Activated CD4-positive, alpha-beta T cell treated with anti-CD3 and anti-CD28 coated beads for 36 hours (primary cell): ENCODE data around the gene BPIFB6. TPM values are rescaled to one million over a fixed set of nuclear protein-coding genes. Genes with fewer than 3 reads are reported as not detected.

Source experiments
- ATAC-seq: fragments of 200-7000 bp; cut with Tn5 transposase; one replicate; pipeline ENCODE4 v1.10.0; 2021; ENCODE audit warnings: mild to moderate bottlenecking, moderate library complexity
- CTCF ChIA-PET: fragments of 350-600 bp; sonication (Branson Sonifier 250); formaldehyde crosslinking; loops from one replicate; lab custom pipeline; 2021; ENCODE audit warnings: antibody characterized with exemption; lab: Charles Lee
- POLR2A ChIA-PET: fragments of 350-600 bp; sonication (Branson Sonifier 250); formaldehyde crosslinking; loops from one replicate; lab custom pipeline; 2021; ENCODE audit warnings: antibody characterized with exemption, inconsistent platforms; lab: Charles Lee
- DNase-seq: peaks from one replicate; pipeline ENCODE4 v3.0.0-alpha.2; 2020
- H3K27ac Mint-ChIP-seq: one replicate; pipeline ENCODE4 v1.8.0; 2021; ENCODE audit warnings: mixed read lengths
- H3K27me3 Mint-ChIP-seq: one replicate; pipeline ENCODE4 v1.8.0; 2021; ENCODE audit warnings: mixed read lengths
- H3K36me3 Mint-ChIP-seq: one replicate; pipeline ENCODE4 v1.8.0; 2021; ENCODE audit warnings: low read depth, mixed read lengths
- H3K4me1 Mint-ChIP-seq: one replicate; pipeline ENCODE4 v1.8.0; 2021; ENCODE audit warnings: mixed read lengths
- H3K4me3 Mint-ChIP-seq: one replicate; pipeline ENCODE4 v1.8.0; 2021; ENCODE audit warnings: mild to moderate bottlenecking, moderate library complexity, mixed read lengths
- H3K9me3 Mint-ChIP-seq: one replicate; pipeline ENCODE4 v1.8.0; 2021; ENCODE audit warnings: low read depth, mixed read lengths
- intact Hi-C, 2 experiments: fragments of 100-400 bp; cut with DNase I in 1 of 2; cut with micrococcal nuclease in 1 of 2; formaldehyde crosslinking; loops; one replicate each; pipeline versions ENCODE4 v1.14.2 to v1.15.1; 2022 to 2024; cut with DNase I, micrococcal nuclease
- total RNA-seq, 2 experiments: library from RNA; stranded (reverse); gene quantifications; one replicate each; pipeline ENCODE4 v1.2.3, GENCODE V29; 2021

The BPIFB6 gene
- total RNA-seq, 2 experiments from 2014 or later, result not detected

- POLR2A ChIA-PET, result no interaction called here
- Mint-ChIP-seq H3K4me3 (no peak overlapping the region), H3K36me3 (no peaks in the 10 kb centered on the region), H3K27me3 (no peaks in the 10 kb centered on the region), H3K9me3 (no peaks in the 10 kb centered on the region), H3K27ac (no peak overlapping the region), H3K4me1 (no peaks in the 10 kb centered on the region)
- intact Hi-C loops, result no loop called here
- no peak for ATAC-seq
- CTCF ChIA-PET, result no interaction called here
- no peak for DNase-seq
Measured at GRCh38 chr20:33026072-33026778, 5.2 kb upstream of the BPIFB6 start.

- ATAC-seq (no peak), DNase-seq (no peak)
- Mint-ChIP-seq H3K27me3 (no peaks in the 10 kb centered on the region), H3K36me3 (no peaks in the 10 kb centered on the region), H3K27ac (no peak overlapping the region), H3K4me1 (no peaks in the 10 kb centered on the region), H3K4me3 (no peak overlapping the region), H3K9me3 (no peaks in the 10 kb centered on the region)
- ChIA-PET CTCF (no interaction called here), POLR2A (no interaction called here)
- intact Hi-C loops, result no loop called here
Measured at GRCh38 chr20:33026779-33027759, 4.4 kb upstream of the BPIFB6 start.

GRCh38 chr20:33027769-33028751, 3.4 kb upstream of the BPIFB6 start:
- no peak overlapping the region for H3K27ac Mint-ChIP-seq
- no peaks in the 10 kb centered on the region for H3K27me3 Mint-ChIP-seq
- no peak for ATAC-seq
- no peak overlapping the region for H3K4me3 Mint-ChIP-seq
- no peak for DNase-seq
- CTCF ChIA-PET, result no interaction called here
- intact Hi-C loops, result no loop called here
- H3K9me3 Mint-ChIP-seq, result peaks cover under 1% of the 10 kb centered on the region
- H3K36me3 Mint-ChIP-seq, result no peaks in the 10 kb centered on the region
- no peaks in the 10 kb centered on the region for H3K4me1 Mint-ChIP-seq
- POLR2A ChIA-PET, result no interaction called here

- intact Hi-C loops, result no loop called here
- Mint-ChIP-seq H3K9me3 (peaks cover 2% of the 10 kb centered on the region), H3K27me3 (no peaks in the 10 kb centered on the region), H3K4me1 (no peaks in the 10 kb centered on the region), H3K36me3 (no peaks in the 10 kb centered on the region), H3K27ac (no peak overlapping the region), H3K4me3 (no peak overlapping the region)
- no peak for ATAC-seq
- no peak for DNase-seq
- ChIA-PET POLR2A (no interaction called here), CTCF (interaction anchor here (0.6 kb wide), 2 partner anchors 9 to 135 kb away, joined by 3 read pairs; no protein-coding TSS in a partner anchor)
Measured at GRCh38 chr20:33028875-33029274, 2.6 kb upstream of the BPIFB6 start.

GRCh38 chr20:33030076-33030475, 1.4 kb upstream of the BPIFB6 start:
- intact Hi-C loops, result no loop called here
- ATAC-seq, result no peak
- CTCF ChIA-PET, result interaction anchor here (0.9 kb wide), 1 partner anchor 14 kb away, joined by 3 read pairs; no protein-coding TSS in a partner anchor

GRCh38 chr20:33030569-33030968, 879 bp upstream of the BPIFB6 start:
- ATAC-seq, result no peak

More at GRCh38 chr20:33030076-33030475, 1.4 kb upstream of the BPIFB6 start:
- Mint-ChIP-seq H3K4me3 (no peak overlapping the region), H3K4me1 (no peaks in the 10 kb centered on the region), H3K27ac (no peak overlapping the region), H3K36me3 (no peaks in the 10 kb centered on the region), H3K27me3 (no peaks in the 10 kb centered on the region), H3K9me3 (peaks cover 2% of the 10 kb centered on the region)
- no peak for DNase-seq
- POLR2A ChIA-PET, result no interaction called here

GRCh38 chr20:33032555-33032954, 1.1 kb downstream of the BPIFB6 start:
- no peak overlapping the region for H3K4me3 Mint-ChIP-seq
- no peaks in the 10 kb centered on the region for H3K36me3 Mint-ChIP-seq
- POLR2A ChIA-PET, result no interaction called here
- H3K4me1 Mint-ChIP-seq, result no peaks in the 10 kb centered on the region
- no peak for ATAC-seq
- H3K9me3 Mint-ChIP-seq, result peaks cover 2% of the 10 kb centered on the region
- intact Hi-C loops, result no loop called here
- CTCF ChIA-PET, result no interaction called here
- no peak for DNase-seq
- no peaks in the 10 kb centered on the region for H3K27me3 Mint-ChIP-seq
- H3K27ac Mint-ChIP-seq, result no peak overlapping the region

More at GRCh38 chr20:33030569-33030968, 879 bp upstream of the BPIFB6 start:
- Mint-ChIP-seq H3K9me3 (peaks cover 2% of the 10 kb centered on the region), H3K36me3 (no peaks in the 10 kb centered on the region), H3K4me1 (no peaks in the 10 kb centered on the region), H3K27me3 (no peaks in the 10 kb centered on the region), H3K27ac (no peak overlapping the region), H3K4me3 (no peak overlapping the region)
- ChIA-PET POLR2A (no interaction called here), CTCF (no interaction called here)
- intact Hi-C loops, result no loop called here
- DNase-seq, result no peak

GRCh38 chr20:33033381-33033780, 1.9 kb downstream of the BPIFB6 start:
- Mint-ChIP-seq H3K9me3 (peaks cover 2% of the 10 kb centered on the region), H3K4me3 (no peak overlapping the region), H3K4me1 (no peaks in the 10 kb centered on the region), H3K27ac (no peak overlapping the region), H3K27me3 (no peaks in the 10 kb centered on the region), H3K36me3 (no peaks in the 10 kb centered on the region)
- ChIA-PET CTCF (no interaction called here), POLR2A (no interaction called here)
- ATAC-seq (no peak), DNase-seq (no peak)
- intact Hi-C loops, result no loop called here

GRCh38 chr20:33034115-33034514, 2.7 kb downstream of the BPIFB6 start:
- ChIA-PET POLR2A (no interaction called here), CTCF (no interaction called here)
- Mint-ChIP-seq H3K27me3 (no peaks in the 10 kb centered on the region), H3K4me3 (no peak overlapping the region), H3K36me3 (no peaks in the 10 kb centered on the region), H3K9me3 (peaks cover 2% of the 10 kb centered on the region), H3K4me1 (no peaks in the 10 kb centered on the region), H3K27ac (no peak overlapping the region)
- intact Hi-C loops, result no loop called here
- no peak for ATAC-seq
- DNase-seq, result no peak

GRCh38 chr20:33034901-33035492, 3.5 kb downstream of the BPIFB6 start:
- H3K27me3 Mint-ChIP-seq, result no peaks in the 10 kb centered on the region
- no peaks in the 10 kb centered on the region for H3K36me3 Mint-ChIP-seq

GRCh38 chr20:33037456-33037855, 6.0 kb downstream of the BPIFB6 start:
- Mint-ChIP-seq H3K36me3 (no peaks in the 10 kb centered on the region), H3K9me3 (peaks cover 2% of the 10 kb centered on the region), H3K27ac (no peak overlapping the region), H3K4me3 (no peak overlapping the region), H3K27me3 (no peaks in the 10 kb centered on the region), H3K4me1 (no peaks in the 10 kb centered on the region)
- CTCF ChIA-PET, result no interaction called here
- intact Hi-C loops, result no loop called here
- no peak for ATAC-seq
- POLR2A ChIA-PET, result no interaction called here
- no peak for DNase-seq

More at GRCh38 chr20:33034901-33035492, 3.5 kb downstream of the BPIFB6 start:
- ChIA-PET POLR2A (no interaction called here), CTCF (no interaction called here)
- Mint-ChIP-seq H3K9me3 (peaks cover 2% of the 10 kb centered on the region), H3K4me1 (no peaks in the 10 kb centered on the region), H3K4me3 (no peak overlapping the region), H3K27ac (no peak overlapping the region)
- intact Hi-C loops, result no loop called here
- no peak for DNase-seq
- ATAC-seq, result no peak
